GM12892 (cell line): Measurements from ENCODE around the gene PVRIG.

Source experiments
- POLR2A ChIP-seq: IDR thresholded peaks from 2 replicates; pipeline ENCODE4 v1.6.1; 2011; ENCODE audit warnings: low read depth, low read length, control low read depth
- POLR2AphosphoS5 ChIP-seq: IDR thresholded peaks from 2 replicates; pipeline ENCODE4 v1.6.1; 2011; ENCODE audit warnings: low read depth, low read length, control low read depth

- TF ChIP-seq POLR2A = no peak
- TF ChIP-seq POLR2AphosphoS5 = no peak
These were observed 26.8 kb upstream of the PVRIG start for GRCh38 chr7:100192969-100193368.
